NCI-H1436 (cell line): ENCODE measurements around the gene MARCHF2.
A peak's percentile ranks its signal among the peaks of the same experiment; 100 is the strongest.
"Not testable (repeated sequence)": the region's sequence is repeated elsewhere in the genome, so short reads cannot be mapped to it uniquely, and the experiment has no call there.

Source experiments
- DNase-seq: peaks from one replicate; lab custom pipeline; 2025; lab: John Stamatoyannopoulos, UW

The MARCHF2 gene

DNA sequence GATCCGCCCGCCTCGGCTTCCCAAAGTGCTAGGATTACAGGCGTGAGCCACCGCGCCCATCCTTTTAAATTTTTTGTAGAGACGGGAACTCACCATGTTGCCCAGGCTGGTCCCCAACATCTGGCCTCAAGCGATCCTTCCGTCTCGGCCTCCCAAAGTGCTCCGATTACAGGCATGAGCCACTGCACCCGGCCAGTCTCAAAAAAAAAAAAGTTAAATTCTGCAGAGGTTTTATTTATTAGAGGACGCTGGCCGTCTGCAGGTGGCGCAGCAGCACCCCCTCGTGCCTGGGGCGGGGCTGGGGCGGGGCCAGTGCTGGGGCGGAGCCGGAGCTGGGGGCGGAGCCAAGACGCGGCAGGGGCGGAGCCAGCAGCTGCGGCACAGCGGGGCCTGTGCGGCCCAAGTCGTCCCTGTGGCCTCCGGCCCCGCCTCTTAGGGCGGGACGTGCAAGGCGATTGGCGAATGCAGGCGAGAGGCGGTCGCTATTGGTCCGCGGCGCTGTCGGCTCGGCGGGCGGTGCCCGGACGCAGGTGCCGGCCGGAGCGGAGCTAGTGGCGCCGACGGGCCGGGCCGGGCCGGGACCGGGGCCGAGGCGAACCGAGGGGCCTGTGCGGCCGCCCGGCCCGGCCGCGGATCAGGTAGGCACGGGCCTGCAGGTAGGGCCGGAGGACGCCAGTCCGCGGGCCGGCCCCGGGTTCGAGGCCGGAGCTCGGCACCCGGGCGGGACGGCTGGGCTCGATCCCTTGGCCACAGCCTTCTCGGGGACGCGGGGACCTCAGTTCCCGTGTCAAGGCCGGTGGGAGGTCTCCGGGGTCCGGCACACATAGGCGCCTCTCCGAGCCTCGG, at the start of gene MARCHF2:
TSS of gene MARCHF2 (plus strand) at position 523 of the 846 bp plus-strand sequence. CDS start 8,536 bp downstream, outside the sequence.
- peak; percentile 94 for DNase-seq

DNA sequence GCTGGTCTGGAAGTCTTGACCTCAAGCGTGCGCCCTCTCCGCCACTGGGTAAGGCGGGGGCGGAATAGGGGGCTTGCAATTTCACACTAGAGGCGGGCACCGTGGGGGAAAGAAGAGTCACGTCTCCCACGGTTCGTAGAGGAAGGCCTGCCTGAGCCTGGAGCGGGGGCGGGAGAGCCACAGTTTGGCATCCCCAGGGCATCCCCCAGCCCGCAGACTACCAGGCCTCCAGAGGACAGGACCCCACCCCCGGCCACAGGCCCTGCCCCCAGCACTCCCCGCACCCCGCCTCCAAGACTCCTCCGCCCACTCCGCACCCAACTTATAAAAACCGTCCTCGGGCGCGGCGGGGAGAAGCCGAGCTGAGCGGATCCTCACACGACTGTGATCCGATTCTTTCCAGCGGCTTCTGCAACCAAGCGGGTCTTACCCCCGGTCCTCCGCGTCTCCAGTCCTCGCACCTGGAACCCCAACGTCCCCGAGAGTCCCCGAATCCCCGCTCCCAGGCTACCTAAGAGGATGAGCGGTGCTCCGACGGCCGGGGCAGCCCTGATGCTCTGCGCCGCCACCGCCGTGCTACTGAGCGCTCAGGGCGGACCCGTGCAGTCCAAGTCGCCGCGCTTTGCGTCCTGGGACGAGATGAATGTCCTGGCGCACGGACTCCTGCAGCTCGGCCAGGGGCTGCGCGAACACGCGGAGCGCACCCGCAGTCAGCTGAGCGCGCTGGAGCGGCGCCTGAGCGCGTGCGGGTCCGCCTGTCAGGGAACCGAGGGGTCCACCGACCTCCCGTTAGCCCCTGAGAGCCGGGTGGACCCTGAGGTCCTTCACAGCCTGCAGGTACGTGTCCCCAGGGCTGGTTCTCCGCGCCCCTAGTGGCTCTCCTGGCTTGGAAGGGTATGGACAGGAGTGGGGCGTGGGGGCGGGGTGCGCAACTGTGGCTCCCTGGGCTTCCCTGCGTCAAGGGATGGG, 49.0 kb upstream of the MARCHF2 start, which contains the start of gene ANGPTL4:
TSS of gene ANGPTL4 (plus strand) at position 353 of the 969 bp plus-strand sequence. CDS start at position 520, 167 bp downstream.
- DNase-seq: no peak

DNA sequence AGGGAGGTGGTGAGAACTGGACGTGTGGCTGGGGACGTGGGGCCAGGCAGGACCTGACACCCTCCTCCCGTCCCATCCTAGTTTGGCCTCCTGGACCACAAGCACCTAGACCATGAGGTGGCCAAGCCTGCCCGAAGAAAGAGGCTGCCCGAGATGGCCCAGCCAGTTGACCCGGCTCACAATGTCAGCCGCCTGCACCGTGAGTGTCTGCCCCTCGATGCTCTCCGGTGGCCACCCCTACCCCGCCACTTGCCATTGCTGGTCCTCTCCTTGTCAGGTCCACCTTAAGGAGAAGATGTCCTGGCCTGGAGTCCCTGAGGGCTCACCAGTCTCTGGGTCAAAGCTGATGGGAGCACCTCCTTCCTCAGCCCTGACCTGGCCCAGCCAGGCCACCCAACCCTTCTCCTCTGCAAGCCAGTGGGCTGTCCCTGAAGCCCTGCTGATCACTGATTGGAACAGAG, 47.0 kb upstream of the MARCHF2 start:
- DNase-seq: no peak

- DNase-seq: no peak
Observed at GRCh38 chr19:8366961-8367326, 46.2 kb upstream of the MARCHF2 start.

- no peak for DNase-seq
Observed at GRCh38 chr19:8367327-8368001, 45.6 kb upstream of the MARCHF2 start.

DNA sequence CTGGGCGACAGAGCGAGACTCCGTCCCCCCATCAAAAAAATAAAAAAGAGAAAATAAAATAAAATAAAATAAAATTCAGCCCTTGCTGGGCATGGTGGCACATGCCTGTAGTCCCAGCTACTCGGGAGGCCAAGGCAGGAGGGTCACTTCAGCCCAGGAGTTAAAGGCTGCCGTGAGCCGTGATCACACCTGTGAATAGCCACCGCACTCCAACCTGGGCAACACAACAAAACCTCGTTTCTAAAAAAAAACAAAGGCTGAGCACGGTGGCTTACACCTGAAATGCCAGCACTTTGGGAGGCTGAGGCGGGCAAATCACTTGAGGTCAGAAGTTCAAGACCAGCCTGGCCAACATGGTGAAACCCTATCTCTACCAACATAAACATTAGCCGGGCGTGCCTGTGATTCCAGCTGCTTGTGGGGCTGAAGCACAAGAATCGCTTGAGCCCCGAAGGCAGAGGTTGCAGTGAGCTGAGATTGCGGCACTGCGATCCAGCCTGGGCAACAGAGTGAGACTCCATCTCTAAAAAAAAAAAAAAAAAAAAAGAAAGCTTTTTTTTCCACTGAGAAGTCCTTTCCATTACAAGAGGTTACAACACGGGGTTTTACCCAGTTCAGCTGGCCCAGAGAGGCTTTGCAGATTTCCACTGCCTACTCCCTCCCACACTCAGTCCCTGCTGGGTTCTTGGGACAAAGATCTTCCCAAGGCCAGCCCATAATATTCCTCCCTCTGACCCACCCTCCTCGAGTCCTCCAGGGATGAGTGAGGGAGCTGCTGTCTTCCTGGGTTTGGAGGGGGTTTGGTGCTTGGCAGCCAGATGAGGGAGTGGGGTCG, 42.7 kb upstream of the MARCHF2 start:
- DNase-seq: no peak

GRCh38 chr19:8371011-8371804, 41.9 kb upstream of the MARCHF2 start:
- no peak for DNase-seq

- no peak for DNase-seq
Observed at GRCh38 chr19:8373867-8374813, 39.0 kb upstream of the MARCHF2 start.

GRCh38 chr19:8375766-8376165, 37.3 kb upstream of the MARCHF2 start:
- not testable (repeated sequence) for DNase-seq

- not testable (repeated sequence) for DNase-seq
Observed at GRCh38 chr19:8376373-8376974, 36.6 kb upstream of the MARCHF2 start.

DNA sequence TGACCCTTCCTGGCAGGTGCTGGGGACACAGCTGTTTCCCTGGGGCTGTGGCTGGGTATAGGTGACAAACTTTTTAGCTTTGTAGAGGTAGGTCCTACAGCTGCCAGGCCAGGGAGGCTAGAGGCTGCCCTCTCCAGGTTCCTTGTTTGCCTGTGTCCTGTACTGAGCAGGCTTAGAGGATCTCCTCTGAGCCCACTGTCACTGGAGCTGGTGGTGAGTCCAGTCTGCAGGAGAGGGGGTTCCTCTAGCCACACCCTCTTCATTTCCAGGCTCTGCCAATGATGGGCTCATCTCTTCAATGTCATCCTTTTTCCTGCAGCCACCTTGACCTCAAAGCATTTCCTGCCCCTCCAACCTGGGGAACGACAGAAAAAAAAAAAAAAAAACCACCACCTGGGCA, 35.5 kb upstream of the MARCHF2 start:
- DNase-seq: no peak

DNA sequence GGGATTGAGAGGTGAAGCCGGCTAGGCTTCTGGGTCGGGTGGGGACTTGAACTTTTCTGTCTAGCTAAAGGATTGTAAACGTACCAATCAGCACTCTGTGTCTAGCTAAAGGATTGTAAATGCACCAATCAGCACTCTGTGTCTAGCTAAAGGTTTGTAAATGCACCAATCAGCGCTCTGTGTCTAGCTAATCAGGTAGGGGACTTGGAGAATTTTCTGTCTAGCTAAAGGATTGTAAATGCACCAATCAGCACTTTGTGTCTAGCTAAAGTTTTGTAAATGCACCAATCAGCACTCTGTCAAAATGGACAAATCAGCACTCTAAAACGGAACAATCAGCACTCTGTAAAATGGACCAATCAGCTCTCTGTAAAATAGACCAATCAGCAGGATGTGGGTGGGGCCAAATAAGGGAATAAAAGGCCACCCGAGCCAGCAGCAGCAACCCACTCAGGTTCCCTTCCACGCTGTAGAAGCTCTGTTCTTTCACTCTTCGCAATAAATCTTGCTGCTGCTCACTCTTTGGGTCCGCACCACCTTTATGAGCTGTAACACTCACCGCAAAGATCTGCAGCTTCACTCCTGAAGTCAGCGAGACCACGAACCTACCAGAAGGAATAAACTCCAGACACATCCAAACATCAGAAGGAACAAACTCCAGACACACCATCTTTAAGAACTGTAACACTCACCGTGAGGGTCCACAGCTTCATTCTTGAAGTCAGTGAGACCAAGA, 33.8 kb upstream of the MARCHF2 start:
- not testable (repeated sequence) for DNase-seq

GRCh38 chr19:8384569-8384968, 28.5 kb upstream of the MARCHF2 start:
- not testable (repeated sequence) for DNase-seq

DNA sequence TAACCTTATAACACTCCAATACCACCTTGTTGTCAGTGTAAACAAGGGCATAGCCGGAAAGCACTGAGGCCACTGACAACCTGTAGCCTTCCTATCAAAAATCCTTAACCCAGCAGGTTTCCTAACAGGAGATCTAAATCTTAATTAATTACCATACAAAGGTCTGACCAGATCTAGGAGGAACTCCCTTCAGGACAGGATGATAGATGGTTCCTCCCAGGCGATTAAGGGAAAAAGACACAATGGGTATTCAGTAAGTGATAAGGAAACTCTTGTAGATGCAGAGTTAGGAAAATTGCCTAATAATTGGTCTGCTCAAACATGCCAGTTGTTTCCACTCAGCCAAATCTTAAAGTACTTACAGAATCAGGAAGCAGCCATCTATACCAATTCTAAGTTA, 28.0 kb upstream of the MARCHF2 start:
- not testable (repeated sequence) for DNase-seq

DNA sequence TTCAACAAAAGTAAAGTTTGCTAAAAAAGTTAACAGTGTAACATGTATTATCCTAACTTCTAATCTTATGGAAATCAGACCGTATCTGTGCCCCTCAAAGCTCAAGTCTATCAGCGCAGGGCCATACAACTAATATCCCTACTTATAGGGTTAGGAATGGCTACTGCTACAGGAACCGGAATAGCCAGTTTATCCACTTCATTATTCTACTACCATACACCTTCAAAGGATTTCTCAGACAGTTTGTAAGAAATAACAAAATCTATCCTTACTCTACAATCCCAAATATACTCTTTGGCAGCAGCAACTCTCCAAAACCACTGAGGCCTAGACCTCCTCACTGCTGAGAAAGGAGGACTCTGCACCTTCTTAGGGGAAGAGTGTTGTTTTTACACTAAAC, 27.5 kb upstream of the MARCHF2 start:
- not testable (repeated sequence) for DNase-seq

DNA sequence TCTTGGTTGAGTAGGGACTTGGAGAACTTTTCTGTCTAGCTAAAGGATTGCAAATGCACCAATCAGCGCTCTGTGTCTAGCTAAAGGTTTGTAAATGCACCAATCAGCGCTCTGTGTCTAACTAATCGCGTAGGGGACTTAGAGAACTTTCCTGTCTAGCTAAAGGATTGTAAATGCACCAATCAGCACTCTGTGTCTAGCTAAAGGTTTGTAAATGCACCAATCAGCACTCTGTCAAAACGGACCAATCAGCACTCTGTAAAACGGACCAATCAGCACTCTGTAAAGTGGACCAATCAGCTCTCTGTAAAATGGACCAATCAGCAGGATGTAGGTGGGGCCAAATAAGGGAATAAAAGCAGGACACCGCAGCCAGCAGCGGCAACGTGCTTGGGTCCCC, 26.7 kb upstream of the MARCHF2 start:
- DNase-seq: not testable (repeated sequence)

GRCh38 chr19:8386990-8387389, 26.1 kb upstream of the MARCHF2 start:
- no peak for DNase-seq
